IPS DF 4.7 (cell line): ENCODE measurements around the gene LDLR.
"Not testable (repeated sequence)": the region's sequence is repeated elsewhere in the genome, so short reads cannot be mapped to it uniquely, and the experiment has no call there.

Experiments
- DNase-seq: peaks from one replicate; pipeline ENCODE4 v3.0.0-alpha.2; 2013; ENCODE audit warnings: low spot score; ENCODE audit errors: extremely low read depth

The LDLR gene

GRCh38 chr19:11140023-11140538 is 50.8 kb downstream of the LDLR start:
- DNase-seq: not testable (repeated sequence)

GRCh38 chr19:11140896-11141295 is 51.6 kb downstream of the LDLR start:
- DNase-seq: no peak

- no peak for DNase-seq
Observed at GRCh38 chr19:11141937-11142527, 52.8 kb downstream of the LDLR start.

GRCh38 chr19:11142528-11143171 is 53.4 kb downstream of the LDLR start:
- no peak for DNase-seq

GRCh38 chr19:11145536-11145924 is 56.3 kb downstream of the LDLR start:
- no peak for DNase-seq

GRCh38 chr19:11148001-11148400 is 58.7 kb downstream of the LDLR start:
- no peak for DNase-seq

GRCh38 chr19:11151181-11151580 is 61.9 kb downstream of the LDLR start:
- no peak for DNase-seq

GRCh38 chr19:11152318-11153062 is 63.2 kb downstream of the LDLR start:
- DNase-seq: no peak

- DNase-seq: no peak
Observed at GRCh38 chr19:11154683-11155047, 65.4 kb downstream of the LDLR start.

GRCh38 chr19:11155373-11156120 is 66.3 kb downstream of the LDLR start, which contains the start of gene SPC24:
Gene SPC24 (minus strand): TSS chr19:11155782. CDS start chr19:11155776, 6 bp downstream.
- DNase-seq: peak; percentile 97

- DNase-seq: no peak
Observed at GRCh38 chr19:11159598-11160439, 70.6 kb downstream of the LDLR start.

- not testable (repeated sequence) for DNase-seq
Observed at GRCh38 chr19:11160440-11160768, 71.1 kb downstream of the LDLR start.

GRCh38 chr19:11164296-11164695 is 75.0 kb downstream of the LDLR start:
- DNase-seq: no peak

GRCh38 chr19:11164879-11165406 is 75.7 kb downstream of the LDLR start:
- DNase-seq: no peak

- DNase-seq: no peak
Observed at GRCh38 chr19:11165486-11166030, 76.3 kb downstream of the LDLR start.

GRCh38 chr19:11166281-11167142 is 77.2 kb downstream of the LDLR start:
- DNase-seq: no peak

GRCh38 chr19:11168568-11168967 is 79.3 kb downstream of the LDLR start:
- DNase-seq: no peak

GRCh38 chr19:11169896-11170678 is 80.8 kb downstream of the LDLR start:
- no peak for DNase-seq

- DNase-seq: no peak
Observed at GRCh38 chr19:11171144-11171543, 81.9 kb downstream of the LDLR start.
